ENCODE results near the gene GATA1. TPM values are rescaled to one million over a fixed set of nuclear protein-coding genes. Genes with fewer than 3 reads are reported as not detected.

GATA1 gene
- total RNA-seq (2014; rRNA removed; shearing (Covaris generic)) (not detected in 2 replicates), polyA plus RNA-seq (2016; fragmentation: Nextera tagmentation; extraction: Ambion mirVana) (not detected in 2 replicates)

GRCh38 chrX:48786341-48786800 lies at the start of gene GATA1:
TSS of gene GATA1 (plus strand) at chrX:48786590. CDS start at chrX:48791110, 4,520 bp downstream.
- Histone ChIP-seq H3K79me2 (ENCODE audit: insufficient read depth) (no peaks in the 10 kb centered on the region), H3K4me2 (ENCODE audit: unreplicated experiment) (no peak within 1 kb of the TSS), H3K27me3 (replicated peaks; ENCODE audit: insufficient read depth) (no peaks in the 10 kb centered on the region), H3K4me3 (no peak within 1 kb of the TSS), H3K9me2 (ENCODE audit: insufficient read depth) (no peaks in the 10 kb centered on the region), H3K27ac (no peak within 1 kb of the TSS), H4K20me1 (ENCODE audit: insufficient read depth) (no peaks in the 10 kb centered on the region), H3F3A (ENCODE audit: insufficient read depth) (no peaks in the 10 kb centered on the region), H3K9me3 (ENCODE audit: low read depth) (no peaks in the 10 kb centered on the region), H3K4me1 (ENCODE audit: insufficient read depth) (no peaks in the 10 kb centered on the region), H3K9ac (no peak within 1 kb of the TSS), H3K36me3 (ENCODE audit: low read depth) (no peaks in the 10 kb centered on the region), H2AFZ (no peak within 1 kb of the TSS)
- in situ Hi-C loops (cut with MboI) = no loop called here
- DNase-seq = no peak
- no peak for TF ChIP-seq EZH2phosphoT487 (IDR thresholded peaks at IDR 0.05; ENCODE audit: insufficient read depth, low read depth)
- TF ChIP-seq EZH2 (IDR thresholded peaks at IDR 0.05; ENCODE audit: insufficient read depth, poor library complexity, severe bottlenecking) = no peak
- WGBS, 2 experiments (ENCODE audit: low coverage in 1 of 2, low lambda C conversion rate in 2 of 2, missing lambda C conversion rate in 2 of 2) = 51% methylated on average over 7 of the region's 7 CpGs; no CpG with 5 or more reads in 1 of the 2 experiments

- 0 to 1% methylated on average over 9 to 10 of the region's 10 CpGs for WGBS, 2 experiments (ENCODE audit: low coverage in 1 of 2, low lambda C conversion rate in 2 of 2, missing lambda C conversion rate in 2 of 2)
Measured at GRCh38 chrX:48736878-48737212, 49.5 kb upstream of the GATA1 start.

GRCh38 chrX:48737213-48737938 lies 49.0 kb upstream of the GATA1 start:
- Histone ChIP-seq H3K9me3 (ENCODE audit: low read depth) (no peaks in the 10 kb centered on the region), H3K9me2 (ENCODE audit: insufficient read depth) (no peaks in the 10 kb centered on the region), H3K36me3 (ENCODE audit: low read depth) (no peaks in the 10 kb centered on the region), H3K4me2 (ENCODE audit: unreplicated experiment) (peak overlapping the region; percentile 86), H2AFZ (peak overlapping the region; percentile 97), H4K20me1 (ENCODE audit: insufficient read depth) (no peaks in the 10 kb centered on the region), H3K9ac (peak overlapping the region; percentile 95), H3K4me3 (peak overlapping the region; percentile 87), H3K79me2 (ENCODE audit: insufficient read depth) (no peaks in the 10 kb centered on the region), H3K27ac (peak overlapping the region; percentile 85), H3F3A (ENCODE audit: insufficient read depth) (no peaks in the 10 kb centered on the region), H3K27me3 (replicated peaks; ENCODE audit: insufficient read depth) (no peaks in the 10 kb centered on the region), H3K4me1 (ENCODE audit: insufficient read depth) (peaks cover 4% of the 10 kb centered on the region; the same call in 1 of the 2 replicates)
- TF ChIP-seq EZH2 (IDR thresholded peaks at IDR 0.05; ENCODE audit: insufficient read depth, poor library complexity, severe bottlenecking) (no peak), EZH2phosphoT487 (IDR thresholded peaks at IDR 0.05; ENCODE audit: insufficient read depth, low read depth) (no peak)
- DNase-seq = peak; percentile 96
- 2 to 3% methylated on average over 35 to 39 of the region's 48 CpGs for WGBS, 2 experiments (ENCODE audit: low coverage in 1 of 2, low lambda C conversion rate in 2 of 2, missing lambda C conversion rate in 2 of 2)
- in situ Hi-C loops (cut with MboI) = no loop called here

More at GRCh38 chrX:48736878-48737212, 49.5 kb upstream of the GATA1 start:
- TF ChIP-seq EZH2 (IDR thresholded peaks at IDR 0.05; ENCODE audit: insufficient read depth, poor library complexity, severe bottlenecking) (no peak), EZH2phosphoT487 (IDR thresholded peaks at IDR 0.05; ENCODE audit: insufficient read depth, low read depth) (no peak)
- in situ Hi-C loops (cut with MboI) = no loop called here
- Histone ChIP-seq H3K79me2 (ENCODE audit: insufficient read depth) (no peaks in the 10 kb centered on the region), H3K4me1 (ENCODE audit: insufficient read depth) (peaks cover 4% of the 10 kb centered on the region; the same call in 1 of the 2 replicates), H3K9ac (peak overlapping the region; percentile 60), H3K9me2 (ENCODE audit: insufficient read depth) (no peaks in the 10 kb centered on the region), H3K4me2 (ENCODE audit: unreplicated experiment) (peak overlapping the region; percentile 71), H3K27me3 (replicated peaks; ENCODE audit: insufficient read depth) (no peaks in the 10 kb centered on the region), H4K20me1 (ENCODE audit: insufficient read depth) (no peaks in the 10 kb centered on the region), H3K4me3 (peak overlapping the region; percentile 65), H3F3A (ENCODE audit: insufficient read depth) (no peaks in the 10 kb centered on the region), H2AFZ (peak overlapping the region; percentile 97), H3K36me3 (ENCODE audit: low read depth) (no peaks in the 10 kb centered on the region), H3K27ac (no peak overlapping the region), H3K9me3 (ENCODE audit: low read depth) (no peaks in the 10 kb centered on the region)
- DNase-seq = no peak

GRCh38 chrX:48737940-48738339 lies 48.5 kb upstream of the GATA1 start:
- in situ Hi-C loops (cut with MboI) = no loop called here
- Histone ChIP-seq H3K79me2 (ENCODE audit: insufficient read depth) (no peaks in the 10 kb centered on the region), H3K27me3 (replicated peaks; ENCODE audit: insufficient read depth) (no peaks in the 10 kb centered on the region), H3K4me1 (ENCODE audit: insufficient read depth) (peaks cover 4% of the 10 kb centered on the region; the same call in 1 of the 2 replicates), H2AFZ (peak overlapping the region; percentile 88), H3K9me3 (ENCODE audit: low read depth) (no peaks in the 10 kb centered on the region), H3K4me3 (peak overlapping the region; percentile 87), H3K4me2 (ENCODE audit: unreplicated experiment) (peak overlapping the region; percentile 86), H3K9ac (peak overlapping the region; percentile 95), H3K9me2 (ENCODE audit: insufficient read depth) (no peaks in the 10 kb centered on the region), H3K27ac (peak overlapping the region; percentile 85), H3K36me3 (ENCODE audit: low read depth) (no peaks in the 10 kb centered on the region), H3F3A (ENCODE audit: insufficient read depth) (no peaks in the 10 kb centered on the region), H4K20me1 (ENCODE audit: insufficient read depth) (no peaks in the 10 kb centered on the region)
- DNase-seq = peak; percentile 28
- TF ChIP-seq EZH2phosphoT487 (IDR thresholded peaks at IDR 0.05; ENCODE audit: insufficient read depth, low read depth) (no peak), EZH2 (IDR thresholded peaks at IDR 0.05; ENCODE audit: insufficient read depth, poor library complexity, severe bottlenecking) (no peak)
- 16 to 19% methylated on average over 7 of the region's 7 CpGs for WGBS, 2 experiments (ENCODE audit: low coverage in 1 of 2, low lambda C conversion rate in 2 of 2, missing lambda C conversion rate in 2 of 2)
